ENCODE results near the gene SGPP1.
"Not testable (repeated sequence)": the region's sequence is repeated elsewhere in the genome, so short reads cannot be mapped to it uniquely, and the experiment has no call there.

Gene SGPP1

DNA sequence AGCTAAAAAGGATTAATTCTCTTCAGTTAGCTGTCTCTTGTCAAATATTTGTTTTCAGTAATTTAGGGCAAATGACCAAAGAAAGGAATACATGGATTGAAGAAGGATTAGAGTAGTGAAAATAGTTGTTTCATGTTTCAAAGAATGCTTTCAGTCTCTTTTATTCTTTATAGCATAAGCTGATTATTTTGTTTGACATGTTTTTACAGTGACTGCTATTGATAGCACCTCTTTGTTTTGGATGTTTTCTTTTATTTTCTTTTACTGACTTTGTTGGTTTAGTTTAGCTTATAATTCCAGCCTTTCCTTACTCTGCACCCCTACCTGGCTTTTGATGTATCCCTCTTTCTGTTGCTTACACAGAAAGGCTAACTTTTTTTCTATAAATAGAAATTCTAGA, 29.3 kb upstream of the SGPP1 start:
- Histone ChIP-seq H3K9me3 (ENCODE audit: control insufficient read depth in 1 of 2, low read length in 2 of 2) (no peaks in the 10 kb centered on the region), H3K36me3 (ENCODE audit: control insufficient read depth in 1 of 2, insufficient read depth in 2 of 2, low read length in 2 of 2) (no peaks in the 10 kb centered on the region), H3K4me3 (ENCODE audit: low read depth in 1 of 2, low read length in 2 of 2) (no peak overlapping the region), H3K4me1 (ENCODE audit: control insufficient read depth in 1 of 2, insufficient read depth in 2 of 2, low read length in 2 of 2) (no peaks in the 10 kb centered on the region), H3K27me3 (ENCODE audit: low read depth, low read length) (no peaks in the 10 kb centered on the region), H3K27ac (ENCODE audit: low read length) (no peak overlapping the region)

DNA sequence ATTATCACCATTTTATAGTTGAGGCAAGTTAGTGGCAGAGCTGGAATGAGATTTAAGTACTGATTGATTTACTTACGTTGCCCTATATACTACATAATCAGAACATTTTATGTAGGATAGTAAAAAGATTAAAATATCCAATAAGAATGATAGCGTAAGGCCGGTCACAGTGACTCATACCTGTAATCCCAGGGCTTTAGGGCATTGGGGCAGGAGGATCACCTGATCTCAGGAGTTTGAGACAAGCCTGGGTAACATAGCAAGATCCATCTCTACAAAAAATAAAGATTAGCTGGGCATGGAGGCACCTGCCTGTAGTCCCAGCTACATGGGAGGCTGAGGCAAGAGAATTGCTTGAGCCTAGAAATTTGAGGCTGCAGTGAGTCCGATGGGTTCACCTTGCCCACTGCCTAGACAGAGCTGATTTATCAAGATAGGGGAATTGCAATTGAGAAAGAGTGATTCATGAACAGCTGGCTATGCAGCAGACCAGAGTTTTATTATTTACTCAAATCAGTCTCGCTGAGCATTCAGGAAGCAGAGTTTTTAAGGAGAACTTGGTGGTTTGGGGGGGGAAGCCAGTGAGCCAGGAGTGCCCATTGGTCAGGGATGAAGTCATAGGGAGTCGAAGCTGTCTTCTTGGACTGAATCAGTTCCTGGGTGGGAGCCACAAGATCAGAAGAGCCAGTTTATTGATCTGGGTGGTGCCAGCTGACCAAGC, 24.7 kb upstream of the SGPP1 start:
- Histone ChIP-seq H3K27ac (ENCODE audit: low read length) (no peak overlapping the region), H3K9me3 (ENCODE audit: control insufficient read depth in 1 of 2, low read length in 2 of 2) (no peaks in the 10 kb centered on the region), H3K27me3 (ENCODE audit: low read depth, low read length) (no peaks in the 10 kb centered on the region), H3K4me3 (ENCODE audit: low read depth in 1 of 2, low read length in 2 of 2) (no peak overlapping the region), H3K36me3 (ENCODE audit: control insufficient read depth in 1 of 2, insufficient read depth in 2 of 2, low read length in 2 of 2) (no peaks in the 10 kb centered on the region), H3K4me1 (ENCODE audit: control insufficient read depth in 1 of 2, insufficient read depth in 2 of 2, low read length in 2 of 2) (no peaks in the 10 kb centered on the region)

DNA sequence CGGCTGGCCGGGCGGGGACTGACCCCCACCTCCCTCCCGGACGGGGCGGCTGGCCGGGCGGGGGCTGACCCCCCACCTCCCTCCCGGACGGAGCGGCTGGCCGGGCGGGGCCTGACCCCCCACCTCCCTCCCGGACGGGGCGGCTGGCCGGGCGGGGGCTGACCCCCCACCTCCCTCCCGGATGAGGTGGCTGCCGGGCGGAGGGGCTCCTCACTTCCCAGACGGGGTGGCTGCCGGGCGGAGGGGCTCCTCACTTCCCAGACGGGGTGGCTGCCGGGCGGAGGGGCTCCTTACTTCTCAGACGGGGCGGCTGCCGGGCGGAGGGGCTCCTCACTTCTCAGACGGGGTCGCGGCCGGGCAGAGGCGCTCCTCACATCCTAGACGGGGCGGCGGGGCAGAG, 23.2 kb upstream of the SGPP1 start:
- H3K4me1 ChIP-seq (ENCODE audit: control insufficient read depth in 1 of 2, insufficient read depth in 2 of 2, low read length in 2 of 2); H3K36me3 ChIP-seq (ENCODE audit: control insufficient read depth in 1 of 2, insufficient read depth in 2 of 2, low read length in 2 of 2); H3K27ac ChIP-seq (ENCODE audit: low read length); H3K9me3 ChIP-seq (ENCODE audit: control insufficient read depth in 1 of 2, low read length in 2 of 2); H3K27me3 ChIP-seq (ENCODE audit: low read depth, low read length); H3K4me3 ChIP-seq (ENCODE audit: low read depth in 1 of 2, low read length in 2 of 2): not testable (repeated sequence)

- H3K9me3 ChIP-seq (ENCODE audit: control insufficient read depth in 1 of 2, low read length in 2 of 2) = no peaks in the 10 kb centered on the region
- no peaks in the 10 kb centered on the region for H3K4me1 ChIP-seq (ENCODE audit: control insufficient read depth in 1 of 2, insufficient read depth in 2 of 2, low read length in 2 of 2)
- no peak overlapping the region for H3K27ac ChIP-seq (ENCODE audit: low read length)
- no peak overlapping the region for H3K4me3 ChIP-seq (ENCODE audit: low read depth in 1 of 2, low read length in 2 of 2)
- no peaks in the 10 kb centered on the region for H3K27me3 ChIP-seq (ENCODE audit: low read depth, low read length)
- H3K36me3 ChIP-seq (ENCODE audit: control insufficient read depth in 1 of 2, insufficient read depth in 2 of 2, low read length in 2 of 2) = no peaks in the 10 kb centered on the region
Measured at GRCh38 chr14:63747846-63748245, 20.0 kb upstream of the SGPP1 start.

DNA sequence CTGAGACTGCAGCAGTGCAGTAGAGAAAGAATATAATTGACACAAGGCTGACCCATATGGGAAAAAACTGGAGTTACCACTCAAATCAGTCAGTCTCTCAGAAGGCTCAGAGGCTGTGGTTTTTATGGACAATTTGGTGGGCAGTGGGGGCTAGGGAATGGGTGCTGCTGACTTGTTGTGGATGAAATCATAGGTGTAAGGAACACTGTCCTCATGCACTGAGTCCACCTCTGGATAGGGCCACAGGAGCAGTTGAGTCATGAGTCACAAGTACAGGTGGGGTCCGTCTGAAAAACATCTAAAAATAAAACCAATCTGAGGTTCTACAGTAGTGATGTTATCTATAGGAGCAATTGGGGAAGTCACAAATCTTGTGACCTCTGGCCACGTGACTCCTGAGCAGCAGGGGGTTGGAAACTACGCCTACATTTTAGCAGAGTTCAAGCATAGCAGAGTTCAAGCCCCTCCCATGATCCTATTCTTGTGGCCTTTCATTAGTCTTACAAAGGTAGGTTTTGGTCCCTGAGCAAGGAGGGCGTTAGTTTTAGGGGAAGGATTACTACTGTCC, 18.1 kb upstream of the SGPP1 start:
- H3K27ac ChIP-seq (ENCODE audit: low read length) = no peak overlapping the region
- no peaks in the 10 kb centered on the region for H3K4me1 ChIP-seq (ENCODE audit: control insufficient read depth in 1 of 2, insufficient read depth in 2 of 2, low read length in 2 of 2)
- H3K4me3 ChIP-seq (ENCODE audit: low read depth in 1 of 2, low read length in 2 of 2) = no peak overlapping the region
- no peaks in the 10 kb centered on the region for H3K9me3 ChIP-seq (ENCODE audit: control insufficient read depth in 1 of 2, low read length in 2 of 2)
- H3K27me3 ChIP-seq (ENCODE audit: low read depth, low read length) = no peaks in the 10 kb centered on the region
- no peaks in the 10 kb centered on the region for H3K36me3 ChIP-seq (ENCODE audit: control insufficient read depth in 1 of 2, insufficient read depth in 2 of 2, low read length in 2 of 2)

GRCh38 chr14:63745272-63745671, 17.4 kb upstream of the SGPP1 start:
- H3K9me3 ChIP-seq (ENCODE audit: control insufficient read depth in 1 of 2, low read length in 2 of 2) = no peaks in the 10 kb centered on the region
- H3K4me1 ChIP-seq (ENCODE audit: control insufficient read depth in 1 of 2, insufficient read depth in 2 of 2, low read length in 2 of 2) = no peaks in the 10 kb centered on the region
- no peaks in the 10 kb centered on the region for H3K27me3 ChIP-seq (ENCODE audit: low read depth, low read length)
- H3K27ac ChIP-seq (ENCODE audit: low read length) = no peak overlapping the region
- H3K36me3 ChIP-seq (ENCODE audit: control insufficient read depth in 1 of 2, insufficient read depth in 2 of 2, low read length in 2 of 2) = no peaks in the 10 kb centered on the region
- H3K4me3 ChIP-seq (ENCODE audit: low read depth in 1 of 2, low read length in 2 of 2) = no peak overlapping the region

GRCh38 chr14:63737582-63738006, 9.7 kb upstream of the SGPP1 start:
- Histone ChIP-seq H3K4me3 (ENCODE audit: low read depth in 1 of 2, low read length in 2 of 2) (no peak overlapping the region), H3K36me3 (ENCODE audit: control insufficient read depth in 1 of 2, insufficient read depth in 2 of 2, low read length in 2 of 2) (no peaks in the 10 kb centered on the region), H3K27ac (ENCODE audit: low read length) (no peak overlapping the region), H3K9me3 (ENCODE audit: control insufficient read depth in 1 of 2, low read length in 2 of 2) (no peaks in the 10 kb centered on the region), H3K4me1 (ENCODE audit: control insufficient read depth in 1 of 2, insufficient read depth in 2 of 2, low read length in 2 of 2) (no peaks in the 10 kb centered on the region), H3K27me3 (ENCODE audit: low read depth, low read length) (no peaks in the 10 kb centered on the region)

- no peaks in the 10 kb centered on the region for H3K4me1 ChIP-seq (ENCODE audit: control insufficient read depth in 1 of 2, insufficient read depth in 2 of 2, low read length in 2 of 2)
- H3K4me3 ChIP-seq (ENCODE audit: low read depth in 1 of 2, low read length in 2 of 2) = no peak overlapping the region
- H3K9me3 ChIP-seq (ENCODE audit: control insufficient read depth in 1 of 2, low read length in 2 of 2) = no peaks in the 10 kb centered on the region
- no peaks in the 10 kb centered on the region for H3K27me3 ChIP-seq (ENCODE audit: low read depth, low read length)
- no peaks in the 10 kb centered on the region for H3K36me3 ChIP-seq (ENCODE audit: control insufficient read depth in 1 of 2, insufficient read depth in 2 of 2, low read length in 2 of 2)
- no peak overlapping the region for H3K27ac ChIP-seq (ENCODE audit: low read length)
Measured at GRCh38 chr14:63735720-63736119, 7.9 kb upstream of the SGPP1 start.

DNA sequence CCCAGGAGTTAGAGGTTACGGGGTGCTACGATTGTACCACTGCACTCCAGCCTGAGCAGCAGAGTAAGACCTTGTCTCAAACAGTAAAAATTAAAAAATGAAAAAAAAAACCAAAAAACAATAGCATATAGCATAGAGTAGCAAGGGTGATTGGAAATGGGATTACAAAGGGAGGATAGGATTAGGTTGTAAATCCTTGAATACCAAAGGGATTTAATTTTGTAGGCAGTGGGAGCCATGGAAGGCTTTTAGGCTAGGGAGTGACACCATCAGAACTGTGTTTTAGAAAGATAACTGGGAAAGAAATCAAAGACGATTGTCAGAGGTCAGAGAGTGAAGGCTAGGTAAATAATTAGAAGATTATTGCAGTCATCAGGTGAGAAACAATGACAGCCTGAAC, 2.8 kb upstream of the SGPP1 start:
- H3K9me3 ChIP-seq (ENCODE audit: control insufficient read depth in 1 of 2, low read length in 2 of 2) = no peaks in the 10 kb centered on the region
- no peaks in the 10 kb centered on the region for H3K36me3 ChIP-seq (ENCODE audit: control insufficient read depth in 1 of 2, insufficient read depth in 2 of 2, low read length in 2 of 2)
- H3K4me3 ChIP-seq (ENCODE audit: low read depth in 1 of 2, low read length in 2 of 2) = no peak overlapping the region
- no peaks in the 10 kb centered on the region for H3K27me3 ChIP-seq (ENCODE audit: low read depth, low read length)
- H3K27ac ChIP-seq (ENCODE audit: low read length) = no peak overlapping the region
- H3K4me1 ChIP-seq (ENCODE audit: control insufficient read depth in 1 of 2, insufficient read depth in 2 of 2, low read length in 2 of 2) = peaks cover 3 to 9% of the 10 kb centered on the region in 2 donors

- H3K4me3 ChIP-seq (ENCODE audit: low read depth in 1 of 2, low read length in 2 of 2) = peak overlapping the region; percentile 84 to 98
- peak overlapping the region; percentile 75 for H3K27ac ChIP-seq (ENCODE audit: low read length)
- H3K9me3 ChIP-seq (ENCODE audit: control insufficient read depth in 1 of 2, low read length in 2 of 2) = no peaks in the 10 kb centered on the region
- no peaks in the 10 kb centered on the region for H3K36me3 ChIP-seq (ENCODE audit: control insufficient read depth in 1 of 2, insufficient read depth in 2 of 2, low read length in 2 of 2)
- H3K27me3 ChIP-seq (ENCODE audit: low read depth, low read length) = no peaks in the 10 kb centered on the region
- peaks cover 13% of the 10 kb centered on the region in 2 donors for H3K4me1 ChIP-seq (ENCODE audit: control insufficient read depth in 1 of 2, insufficient read depth in 2 of 2, low read length in 2 of 2)
Measured at GRCh38 chr14:63727231-63727735, 582 bp downstream of the SGPP1 start.

DNA sequence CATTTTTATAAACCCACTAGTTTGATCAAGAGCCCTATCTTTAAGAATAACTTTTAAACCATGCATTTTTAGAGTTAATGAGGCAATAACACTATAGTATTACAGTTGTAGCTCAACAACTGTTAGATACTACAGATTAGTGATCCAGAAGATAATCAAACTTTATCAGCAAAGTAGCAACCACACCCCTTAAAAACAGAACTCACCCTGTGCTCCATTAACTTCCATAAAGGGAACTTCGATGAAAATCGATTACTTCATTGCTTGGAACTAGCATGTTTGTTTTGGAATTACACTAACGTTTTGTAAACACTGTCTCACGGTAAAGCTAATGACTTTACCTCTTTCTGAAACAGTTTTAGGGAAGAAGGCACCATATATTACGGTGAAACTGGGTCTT, 1.4 kb downstream of the SGPP1 start:
- no peaks in the 10 kb centered on the region for H3K36me3 ChIP-seq (ENCODE audit: control insufficient read depth in 1 of 2, insufficient read depth in 2 of 2, low read length in 2 of 2)
- no peaks in the 10 kb centered on the region for H3K27me3 ChIP-seq (ENCODE audit: low read depth, low read length)
- peak overlapping the region; percentile 75 for H3K27ac ChIP-seq (ENCODE audit: low read length)
- H3K4me1 ChIP-seq (ENCODE audit: control insufficient read depth in 1 of 2, insufficient read depth in 2 of 2, low read length in 2 of 2) = peaks cover 13% of the 10 kb centered on the region in 2 donors
- H3K9me3 ChIP-seq (ENCODE audit: control insufficient read depth in 1 of 2, low read length in 2 of 2) = no peaks in the 10 kb centered on the region
- H3K4me3 ChIP-seq (ENCODE audit: low read depth in 1 of 2, low read length in 2 of 2) = peak overlapping the region; percentile 84 to 98

Measured in muscle layer of duodenum (tissue), 2 donors.